GM23248 (cell line): ENCODE data around the gene LRRC8E. TPM values are rescaled to one million over a fixed set of nuclear protein-coding genes. Genes with fewer than 3 reads are reported as not detected.

Experiments
- DNase-seq: peaks from one replicate; pipeline ENCODE4 v3.0.0-alpha.2; 2015
- H2AFZ ChIP-seq: fragments of 200-600 bp; sonication (generic); 2 replicates; pipeline ENCODE4 v1.6.1; 2016; ENCODE audit warnings: antibody characterized with exemption
- H3F3A ChIP-seq: fragments of 200-600 bp; sonication (generic); 2 replicates; pipeline ENCODE4 v1.6.1; 2016; ENCODE audit warnings: mild to moderate bottlenecking, antibody characterized with exemption, mixed run types; ENCODE audit not compliant: insufficient read depth
- H3K27ac ChIP-seq: fragments of 200-600 bp; sonication (generic); 2 replicates; pipeline ENCODE4 v1.5.1; 2016; ENCODE audit warnings: mild to moderate bottlenecking
- H3K27me3 ChIP-seq: fragments of 200-600 bp; sonication (generic); replicated peaks from 2 replicates; pipeline ENCODE4 v1.6.1; 2016; ENCODE audit warnings: mild to moderate bottlenecking; ENCODE audit not compliant: insufficient read depth
- H3K36me3 ChIP-seq: fragments of 200-600 bp; sonication (generic); 2 replicates; pipeline ENCODE4 v1.6.1; 2016; ENCODE audit warnings: low read depth, mild to moderate bottlenecking
- H3K4me1 ChIP-seq: fragments of 200-600 bp; sonication (generic); 2 replicates; pipeline ENCODE4 v1.6.1; 2016; ENCODE audit warnings: mild to moderate bottlenecking; ENCODE audit not compliant: insufficient read depth
- H3K4me2 ChIP-seq: fragments of 200-600 bp; sonication (generic); one replicate; pipeline ENCODE4 v1.6.1; 2016; ENCODE audit warnings: mild to moderate bottlenecking; ENCODE audit not compliant: unreplicated experiment
- H3K4me3 ChIP-seq: fragments of 200-600 bp; sonication (generic); 2 replicates; pipeline ENCODE4 v1.5.1; 2016; ENCODE audit warnings: mild to moderate bottlenecking
- H3K79me2 ChIP-seq: fragments of 200-600 bp; sonication (generic); 2 replicates; pipeline ENCODE4 v1.6.1; 2016; ENCODE audit warnings: mild to moderate bottlenecking; ENCODE audit not compliant: insufficient read depth
- H3K9ac ChIP-seq: fragments of 200-600 bp; sonication (generic); 2 replicates; pipeline ENCODE4 v1.6.1; 2016; ENCODE audit warnings: mild to moderate bottlenecking
- H3K9me2 ChIP-seq: fragments of 200-600 bp; sonication (generic); 2 replicates; pipeline ENCODE4 v1.6.1; 2016; ENCODE audit warnings: mixed run types, mild to moderate bottlenecking, moderate library complexity; ENCODE audit not compliant: insufficient read depth
- H3K9me3 ChIP-seq: fragments of 200-600 bp; sonication (generic); one replicate; pipeline ENCODE4 v1.6.1; 2017; ENCODE audit warnings: low read depth
- H4K20me1 ChIP-seq: fragments of 200-600 bp; sonication (generic); 2 replicates; pipeline ENCODE4 v1.6.0; 2016; ENCODE audit not compliant: insufficient read depth
- EZH2 ChIP-seq: fragments of 200-600 bp; sonication (generic); IDR thresholded peaks from 2 replicates; pipeline ENCODE4 v1.6.1; 2018; ENCODE audit warnings: antibody characterized with exemption, mild to moderate bottlenecking; ENCODE audit not compliant: insufficient read depth, poor library complexity, severe bottlenecking
- EZH2phosphoT487 ChIP-seq: fragments of 200-600 bp; sonication (generic); IDR thresholded peaks from 2 replicates; pipeline ENCODE4 v1.6.1; 2018; ENCODE audit warnings: antibody characterized with exemption, moderate library complexity, mild to moderate bottlenecking, low read depth; ENCODE audit not compliant: insufficient read depth
- WGBS, 2 experiments: methylation state at CpG; one replicate each; pipeline ENCODE4 v1.1.6; 2015 to 2017; ENCODE audit warnings: low lambda C conversion rate in 2 of 2, low coverage in 1 of 2; ENCODE audit errors: missing lambda C conversion rate in 2 of 2; 5-methylcytosine and 5-hydroxymethylcytosine counted together
- in situ Hi-C: fragments of 300-500 bp; cut with MboI; formaldehyde crosslinking; loops from 2 replicates; pipeline ENCODE4 v1.15.0; 2020
- polyA plus RNA-seq: library from polyadenylated mRNA; unstranded; fragments of >200 nt; fragmentation: Nextera tagmentation; extraction: Ambion mirVana; gene quantifications from 2 replicates; pipeline ENCODE4 v1.2.1, GENCODE V29; 2016
- total RNA-seq: library from RNA; depleted of rRNA; stranded (reverse); fragments of >200 nt; shearing (Covaris generic); gene quantifications from 2 replicates; pipeline ENCODE4 v1.2.3, GENCODE V29; 2014

The LRRC8E gene
- total and polyA plus RNA-seq, 2 experiments from 2014 or later = 3.6 to 3.7 TPM

DNA sequence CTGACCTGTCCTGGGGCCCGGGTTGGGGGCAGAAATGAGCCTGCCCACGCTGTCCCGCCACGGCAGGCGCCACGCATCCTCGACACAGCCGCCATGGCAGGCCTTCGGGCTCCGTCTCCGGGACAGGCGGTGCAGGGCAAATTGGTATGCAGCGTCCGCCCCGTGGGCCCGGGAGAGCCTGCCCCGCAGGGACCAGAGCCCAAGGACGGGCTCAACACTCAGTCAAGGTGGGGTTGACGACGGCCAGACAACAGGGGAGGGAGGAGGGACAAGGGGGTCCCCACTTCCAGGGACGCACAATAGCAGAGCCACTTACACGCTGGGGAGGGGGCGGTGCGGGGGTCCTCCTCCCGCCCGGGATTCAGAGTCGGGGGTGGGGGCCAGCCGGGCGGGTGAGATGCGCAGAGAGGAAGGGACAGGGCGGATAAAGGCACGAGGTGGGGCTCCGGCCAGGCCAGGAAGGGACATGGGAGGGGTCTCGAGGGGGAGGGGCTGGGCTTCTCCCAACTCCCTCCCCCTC is 36.4 kb downstream of the LRRC8E start:
- Histone ChIP-seq H3K27me3 (no peaks in the 10 kb centered on the region), H3K36me3 (no peaks in the 10 kb centered on the region), H4K20me1 (no peaks in the 10 kb centered on the region), H2AFZ (0 out of 2 replicates have a peak overlapping the region, but pooled peaks have one; percentile 35), H3K4me3 (peak overlapping the region; percentile 56), H3K9me2 (no peaks in the 10 kb centered on the region), H3K9ac (peak overlapping the region; percentile 20), H3K27ac (no peak overlapping the region), H3K4me2 (peak overlapping the region; percentile 45), H3K4me1 (peaks cover 31% of the 10 kb centered on the region), H3K9me3 (no peaks in the 10 kb centered on the region), H3K79me2 (peaks cover 16% of the 10 kb centered on the region), H3F3A (peaks cover 14% of the 10 kb centered on the region)
- in situ Hi-C loops = no loop called here
- no peak for TF ChIP-seq EZH2
- no peak for DNase-seq
- 30 to 40% methylated on average over 11 to 28 of the region's 34 CpGs for WGBS, 2 experiments

DNA sequence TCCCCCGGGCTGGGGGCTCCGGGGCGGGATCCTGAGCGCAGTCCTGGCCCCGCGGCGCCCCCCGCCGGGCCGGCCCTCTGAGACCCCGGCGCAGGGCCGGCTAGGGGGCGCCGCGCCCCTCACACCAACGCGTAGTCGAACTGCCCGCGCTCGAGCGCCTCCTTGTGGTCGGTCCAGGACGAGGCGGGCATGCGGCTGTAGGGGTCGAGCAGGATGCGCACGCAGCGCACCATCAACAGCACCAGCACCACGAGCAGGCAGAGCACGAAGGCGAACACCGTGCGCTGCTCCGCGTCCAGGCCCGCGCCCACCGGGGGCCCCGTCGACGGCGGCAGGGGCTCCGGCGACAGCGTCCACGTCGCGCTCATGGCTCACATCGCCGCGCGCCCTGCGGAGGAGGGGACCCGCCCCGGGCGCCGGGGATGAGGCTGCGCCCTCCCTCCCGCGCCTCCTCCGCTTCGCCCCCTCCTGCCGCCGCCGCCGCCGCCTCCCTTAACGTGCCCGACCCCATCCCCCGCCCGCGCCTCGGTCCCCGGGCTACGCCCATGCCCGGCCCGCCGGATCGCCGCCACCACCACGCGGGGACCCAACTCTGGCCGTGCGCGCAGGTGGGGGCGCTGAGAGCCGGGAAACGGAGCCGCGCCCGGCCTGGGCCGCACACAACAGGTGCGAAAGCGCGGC is 37.0 kb downstream of the LRRC8E start:
- Histone ChIP-seq H3K79me2 (peaks cover 16% of the 10 kb centered on the region), H4K20me1 (no peaks in the 10 kb centered on the region), H3K36me3 (peaks cover 1% of the 10 kb centered on the region; the same call in 1 of the 2 replicates), H3K9me2 (no peaks in the 10 kb centered on the region), H3K4me3 (peak overlapping the region; percentile 56), H3K4me2 (peak overlapping the region; percentile 45), H3K27me3 (no peaks in the 10 kb centered on the region), H3K4me1 (peaks cover 34% of the 10 kb centered on the region), H2AFZ (peak overlapping the region; percentile 35), H3K9ac (peak overlapping the region; percentile 20), H3F3A (peaks cover 20% of the 10 kb centered on the region), H3K27ac (no peak overlapping the region), H3K9me3 (no peaks in the 10 kb centered on the region)
- TF ChIP-seq EZH2 (no peak), EZH2phosphoT487 (no peak)
- 0 to 2% methylated on average over 41 to 45 of the region's 98 CpGs for WGBS, 2 experiments
- DNase-seq = peak; percentile 89
- in situ Hi-C loops = no loop called here

DNA sequence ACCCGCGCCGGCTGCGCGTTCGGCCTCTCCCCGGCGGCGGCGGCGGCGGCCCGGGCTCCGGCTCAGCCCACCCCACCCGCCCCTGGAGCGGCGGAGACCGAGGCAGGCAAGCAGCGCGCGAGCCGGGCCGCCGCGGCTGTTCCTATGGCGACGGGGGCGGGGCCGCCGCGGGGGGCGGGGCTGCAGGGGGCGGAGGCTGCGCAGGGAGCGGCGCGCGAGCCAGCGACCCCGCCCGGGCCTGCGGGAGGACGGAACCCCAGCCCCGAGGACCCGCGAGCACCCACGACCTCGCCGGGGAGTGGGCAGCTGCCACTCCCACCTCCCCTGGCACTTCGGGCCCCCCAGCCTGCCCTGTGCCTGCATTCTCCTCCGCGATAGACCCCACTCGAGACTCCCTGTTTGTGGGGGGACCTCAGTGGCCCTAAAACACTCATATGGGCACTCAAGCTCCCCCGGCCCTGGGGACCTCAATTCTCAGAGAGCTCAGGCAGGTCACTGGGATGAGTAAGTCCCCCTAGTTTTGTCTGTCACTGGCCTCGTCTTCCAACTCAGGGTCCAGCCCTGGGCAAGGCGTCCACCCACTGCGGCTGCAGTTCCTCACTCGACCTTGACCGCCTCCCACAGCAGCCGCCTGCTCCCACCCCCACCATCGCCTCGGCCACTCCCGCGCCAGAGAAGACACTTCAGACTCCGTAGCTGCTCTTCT is 37.9 kb downstream of the LRRC8E start, which contains the start of gene CTXN1:
Gene CTXN1, minus strand, starts transcription at position 115 of the 706 bp plus-strand sequence. CDS start 597 bp downstream, outside the sequence.
- peak; percentile 75 for DNase-seq
- in situ Hi-C loops = no loop called here
- Histone ChIP-seq H3K27me3 (no peaks in the 10 kb centered on the region), H2AFZ (peak within 1 kb of the TSS; percentile 35), H3K79me2 (peaks cover 16% of the 10 kb centered on the region), H3K36me3 (peaks cover 7% of the 10 kb centered on the region; the same call in 1 of the 2 replicates), H4K20me1 (no peaks in the 10 kb centered on the region), H3K4me1 (peaks cover 34% of the 10 kb centered on the region), H3K4me2 (peak within 1 kb of the TSS; percentile 89), H3K9ac (peak within 1 kb of the TSS; percentile 65), H3K27ac (no peak within 1 kb of the TSS), H3F3A (peaks cover 27% of the 10 kb centered on the region), H3K4me3 (peak within 1 kb of the TSS; percentile 68), H3K9me3 (no peaks in the 10 kb centered on the region), H3K9me2 (no peaks in the 10 kb centered on the region)
- TF ChIP-seq EZH2phosphoT487 (no peak), EZH2 (no peak)
- 7 to 15% methylated on average over 12 to 50 of the region's 65 CpGs for WGBS, 2 experiments

DNA sequence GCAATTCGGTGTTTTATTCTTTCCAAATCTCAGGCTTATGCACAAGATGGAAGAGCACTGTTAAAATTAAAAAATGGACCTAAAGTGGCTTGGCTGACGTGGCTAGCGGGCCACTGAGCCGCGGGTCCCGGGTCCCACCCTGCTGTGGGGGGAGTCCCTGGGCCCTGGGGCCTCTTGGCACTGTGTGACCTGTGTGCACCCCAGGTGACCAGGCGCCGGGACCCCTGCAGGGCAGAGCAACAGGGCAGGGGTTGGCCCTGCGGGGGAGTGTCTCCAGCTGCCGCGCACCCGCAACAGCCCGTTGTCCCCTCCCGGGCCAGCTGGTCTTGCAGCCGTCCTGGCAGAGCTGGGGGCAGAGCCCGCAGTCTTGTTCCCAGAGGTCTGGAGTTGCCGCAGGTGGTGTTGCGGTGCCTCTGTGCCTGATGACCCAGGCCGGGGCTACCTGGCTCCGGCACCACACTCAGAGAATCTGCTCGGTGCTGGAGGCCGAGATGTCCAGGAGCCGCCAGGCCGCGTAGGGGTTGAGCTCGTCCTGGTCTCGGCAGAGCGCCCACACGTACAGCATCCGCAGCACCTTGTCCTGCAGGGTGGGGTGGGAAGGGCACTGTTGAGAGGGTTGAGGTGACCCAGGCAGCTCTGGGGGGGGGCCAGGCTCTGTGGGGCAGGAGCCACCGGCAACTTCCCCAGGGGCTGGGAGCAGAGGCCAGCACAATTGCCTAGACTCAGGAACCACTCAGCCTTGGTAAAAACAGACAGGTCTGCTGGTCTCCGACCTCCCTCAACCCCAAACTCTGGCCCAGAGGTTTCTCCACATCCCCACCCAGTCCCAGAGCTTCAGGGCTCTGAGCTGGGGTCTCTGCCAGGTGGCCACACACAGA is 38.7 kb downstream of the LRRC8E start:
- Histone ChIP-seq H3K79me2 (peaks cover 16% of the 10 kb centered on the region), H3K4me1 (peaks cover 27% of the 10 kb centered on the region), H3K9me3 (no peaks in the 10 kb centered on the region), H3F3A (peaks cover 27% of the 10 kb centered on the region), H3K27ac (no peak overlapping the region), H3K9me2 (no peaks in the 10 kb centered on the region), H3K4me3 (no peak overlapping the region), H4K20me1 (no peaks in the 10 kb centered on the region), H3K4me2 (no peak overlapping the region), H3K27me3 (no peaks in the 10 kb centered on the region), H3K36me3 (peaks cover 11% of the 10 kb centered on the region; the same call in 1 of the 2 replicates), H2AFZ (no peak overlapping the region), H3K9ac (0 out of 2 replicates have a peak overlapping the region, but pooled peaks have one; percentile 65)
- TF ChIP-seq EZH2 (no peak), EZH2phosphoT487 (no peak)
- WGBS, 2 experiments = 77 to 78% methylated on average over 30 to 31 of the region's 32 CpGs
- DNase-seq = no peak
- in situ Hi-C loops = no loop called here
